Ectodermal cell (in vitro differentiated cells): ENCODE data around the gene SCGB3A1.
A peak's percentile ranks its signal among the peaks of the same experiment; 100 is the strongest.

Experiments
- H3K27ac ChIP-seq: 2 replicates; pipeline ENCODE4 v1.7.0; 2013; ENCODE audit warnings: mild to moderate bottlenecking, low read depth, low read length; ENCODE audit not compliant: insufficient read depth, poor library complexity, severe bottlenecking
- H3K27me3 ChIP-seq: 2 replicates; pipeline ENCODE4 v1.7.0; 2013; ENCODE audit warnings: mild to moderate bottlenecking, low read length; ENCODE audit not compliant: insufficient read depth, control insufficient read depth, poor library complexity, severe bottlenecking
- H3K36me3 ChIP-seq: one replicate; pipeline ENCODE4 v1.7.0; 2013; ENCODE audit warnings: low read length; ENCODE audit not compliant: control insufficient read depth, insufficient read depth
- H3K4me1 ChIP-seq: one replicate; pipeline ENCODE4 v1.7.0; 2013; ENCODE audit warnings: low read length; ENCODE audit not compliant: control insufficient read depth, insufficient read depth
- H3K4me3 ChIP-seq: 2 replicates; pipeline ENCODE4 v1.7.0; 2013; ENCODE audit warnings: low read depth, low read length, control low read depth; ENCODE audit not compliant: insufficient read depth
- H3K9me3 ChIP-seq: 2 replicates; pipeline ENCODE4 v1.7.0; 2013; ENCODE audit warnings: mild to moderate bottlenecking, low read length, moderate library complexity; ENCODE audit not compliant: control insufficient read depth
- WGBS, 2 experiments: methylation state at CpG; one replicate each; pipeline ENCODE4 v1.1.7; 2013; ENCODE audit warnings: missing lambda C conversion rate in 2 of 2; 5-methylcytosine and 5-hydroxymethylcytosine counted together

The SCGB3A1 gene

GRCh38 chr5:180625125-180625790, 34.0 kb upstream of the SCGB3A1 start:
- Histone ChIP-seq H3K36me3 (no peaks in the 10 kb centered on the region), H3K4me3 (no peak overlapping the region), H3K9me3 (no peaks in the 10 kb centered on the region), H3K27me3 (no peaks in the 10 kb centered on the region), H3K4me1 (no peaks in the 10 kb centered on the region), H3K27ac (no peak overlapping the region)
- 88 to 90% methylated on average over 10 of the region's 10 CpGs for WGBS, 2 experiments

- no peak overlapping the region for H3K4me3 ChIP-seq
- H3K36me3 ChIP-seq = no peaks in the 10 kb centered on the region
- no peaks in the 10 kb centered on the region for H3K9me3 ChIP-seq
- WGBS, 2 experiments = 92 to 93% methylated on average over 5 of the region's 5 CpGs
- peaks cover 4% of the 10 kb centered on the region for H3K27me3 ChIP-seq
- H3K4me1 ChIP-seq = no peaks in the 10 kb centered on the region
- H3K27ac ChIP-seq = no peak overlapping the region
These were observed 33.3 kb upstream of the SCGB3A1 start for GRCh38 chr5:180624587-180624986.

DNA sequence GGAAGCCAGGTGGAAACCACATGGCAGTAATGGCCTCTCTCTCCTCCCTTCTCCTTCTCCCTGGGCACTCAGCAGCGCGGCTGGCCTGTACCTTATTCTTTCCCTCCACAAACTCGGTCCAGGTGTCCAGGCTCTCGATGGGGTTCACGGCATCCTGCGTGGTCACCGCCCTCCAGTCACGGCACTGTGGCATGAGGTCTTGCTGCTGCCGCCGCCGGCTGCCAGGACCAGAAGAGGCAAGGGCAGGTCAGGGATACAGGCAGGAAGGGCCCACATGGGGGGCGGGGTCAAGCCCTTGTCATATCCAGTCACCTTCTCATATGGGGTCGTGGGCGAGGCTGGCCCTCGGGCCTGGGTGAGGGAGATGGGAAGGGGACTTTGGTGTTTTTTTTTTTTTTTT, 32.5 kb upstream of the SCGB3A1 start:
- WGBS, 2 experiments = 92 to 95% methylated on average over 15 of the region's 15 CpGs
- Histone ChIP-seq H3K4me3 (no peak overlapping the region), H3K27ac (no peak overlapping the region), H3K4me1 (no peaks in the 10 kb centered on the region), H3K27me3 (peaks cover 9% of the 10 kb centered on the region), H3K36me3 (no peaks in the 10 kb centered on the region), H3K9me3 (no peaks in the 10 kb centered on the region)

GRCh38 chr5:180623411-180623834, 32.1 kb upstream of the SCGB3A1 start:
- Histone ChIP-seq H3K9me3 (no peaks in the 10 kb centered on the region), H3K27me3 (peaks cover 13% of the 10 kb centered on the region), H3K4me1 (no peaks in the 10 kb centered on the region), H3K27ac (no peak overlapping the region), H3K36me3 (no peaks in the 10 kb centered on the region), H3K4me3 (no peak overlapping the region)
- 91 to 93% methylated on average over 10 of the region's 10 CpGs for WGBS, 2 experiments

DNA sequence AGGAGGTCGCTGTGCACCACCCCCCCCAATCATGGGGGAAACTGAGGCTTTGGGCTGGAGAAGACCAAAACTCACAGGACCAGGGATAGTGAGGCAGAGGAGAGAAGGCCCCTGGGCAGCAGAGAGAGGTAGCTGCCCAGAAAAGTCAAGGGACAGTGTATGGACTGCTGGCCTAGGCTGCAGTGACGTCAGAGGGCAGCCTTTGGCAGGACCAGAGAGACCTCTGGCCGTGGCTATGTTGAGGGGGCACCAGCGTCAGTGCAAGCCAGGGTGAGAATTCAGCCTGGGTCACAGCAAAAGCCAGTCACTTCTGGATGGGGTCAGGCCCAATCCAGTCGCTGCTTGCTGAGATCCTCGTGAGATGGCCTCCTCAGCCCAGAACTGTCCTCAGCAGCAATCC, 31.6 kb upstream of the SCGB3A1 start:
- no peak overlapping the region for H3K4me3 ChIP-seq

GRCh38 chr5:180621311-180621710, 30.0 kb upstream of the SCGB3A1 start:
- Histone ChIP-seq H3K9me3 (no peaks in the 10 kb centered on the region), H3K27me3 (peaks cover 17% of the 10 kb centered on the region), H3K4me1 (no peaks in the 10 kb centered on the region), H3K27ac (no peak overlapping the region), H3K36me3 (no peaks in the 10 kb centered on the region), H3K4me3 (no peak overlapping the region)
- WGBS, 2 experiments = 93 to 95% methylated on average over 32 of the region's 32 CpGs

More for the DNA sequence above, 31.6 kb upstream of the SCGB3A1 start:
- Histone ChIP-seq H3K4me1 (no peaks in the 10 kb centered on the region), H3K36me3 (no peaks in the 10 kb centered on the region), H3K27me3 (peaks cover 17% of the 10 kb centered on the region), H3K9me3 (no peaks in the 10 kb centered on the region), H3K27ac (no peak overlapping the region)
- 87 to 93% methylated on average over 6 of the region's 6 CpGs for WGBS, 2 experiments

DNA sequence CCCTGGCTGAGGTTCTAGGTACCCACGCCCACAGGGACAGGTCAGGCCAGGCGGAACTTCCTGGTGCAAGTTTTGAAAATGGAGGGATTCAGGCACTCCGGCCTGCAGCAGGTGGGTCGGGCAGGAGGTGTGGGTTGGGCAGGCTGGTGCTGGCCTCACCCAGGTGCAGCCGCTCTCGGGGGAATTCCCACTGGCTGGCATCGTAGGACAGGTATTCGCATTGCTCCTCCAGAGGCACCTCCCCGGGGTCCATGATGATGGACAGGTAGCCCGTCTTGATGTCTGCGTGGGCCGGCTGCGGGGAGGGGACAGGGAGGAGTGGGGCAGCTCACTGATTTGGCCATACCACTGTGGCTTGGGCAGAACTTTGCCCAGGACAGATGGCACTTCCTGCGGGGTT, 28.7 kb upstream of the SCGB3A1 start:
- Histone ChIP-seq H3K27me3 (peaks cover 17% of the 10 kb centered on the region), H3K27ac (no peak overlapping the region), H3K9me3 (no peaks in the 10 kb centered on the region), H3K4me3 (no peak overlapping the region), H3K4me1 (no peaks in the 10 kb centered on the region), H3K36me3 (no peaks in the 10 kb centered on the region)
- 92 to 95% methylated on average over 14 of the region's 14 CpGs for WGBS, 2 experiments

- Histone ChIP-seq H3K27ac (no peak overlapping the region), H3K4me3 (peak overlapping the region; percentile 58), H3K9me3 (no peaks in the 10 kb centered on the region), H3K27me3 (peaks cover 17% of the 10 kb centered on the region), H3K36me3 (no peaks in the 10 kb centered on the region), H3K4me1 (no peaks in the 10 kb centered on the region)
- WGBS, 2 experiments = 84 to 87% methylated on average over 22 of the region's 22 CpGs
These were observed 28.2 kb upstream of the SCGB3A1 start for GRCh38 chr5:180619563-180619915.

DNA sequence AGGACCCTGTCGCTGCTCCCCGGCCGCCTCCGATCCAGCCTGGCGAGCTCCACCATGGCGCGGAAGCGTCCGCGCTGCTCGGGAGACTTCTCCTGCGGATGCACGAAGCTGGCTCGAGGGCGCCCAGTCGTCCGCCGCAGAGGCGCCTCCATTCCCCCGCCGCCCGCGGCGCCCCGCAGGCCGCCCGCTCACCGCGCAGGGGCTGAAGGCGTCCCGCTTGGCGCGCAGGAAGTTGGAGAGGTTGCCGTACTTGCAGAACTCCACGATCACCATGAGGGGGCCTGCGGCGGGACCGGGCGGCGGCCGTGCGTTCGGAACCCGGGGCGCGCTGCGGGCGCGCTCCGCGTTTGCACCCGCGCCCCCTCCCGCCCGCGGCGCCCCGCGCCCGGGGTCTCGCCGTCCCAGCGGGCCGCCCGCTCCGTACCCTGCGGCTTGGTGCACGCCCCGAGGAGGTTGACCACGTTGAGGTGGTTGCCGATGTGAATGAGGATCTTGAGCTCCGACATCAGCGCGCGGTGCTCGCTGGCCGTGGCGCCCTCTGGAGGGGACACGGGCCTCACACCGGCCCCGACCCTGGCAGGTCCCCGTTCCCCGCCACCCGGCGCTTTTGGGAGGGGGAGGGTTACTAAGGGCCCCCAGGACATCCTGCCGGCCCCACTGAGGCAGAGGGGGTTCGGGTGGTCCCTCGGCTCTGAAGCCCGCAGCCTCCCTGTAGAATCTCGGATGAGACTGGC, 27.7 kb upstream of the SCGB3A1 start:
- Histone ChIP-seq H3K4me1 (no peaks in the 10 kb centered on the region), H3K4me3 (peak overlapping the region; percentile 58), H3K36me3 (no peaks in the 10 kb centered on the region), H3K27ac (no peak overlapping the region), H3K27me3 (peaks cover 17% of the 10 kb centered on the region), H3K9me3 (no peaks in the 10 kb centered on the region)
- WGBS, 2 experiments = 3% methylated on average over 90 of the region's 90 CpGs

GRCh38 chr5:180618487-180618828, 27.2 kb upstream of the SCGB3A1 start:
- no peaks in the 10 kb centered on the region for H3K4me1 ChIP-seq
- peak overlapping the region; percentile 58 for H3K4me3 ChIP-seq
- H3K27ac ChIP-seq = no peak overlapping the region
- no peaks in the 10 kb centered on the region for H3K9me3 ChIP-seq
- H3K36me3 ChIP-seq = no peaks in the 10 kb centered on the region
- WGBS, 2 experiments = 16 to 17% methylated on average over 15 of the region's 15 CpGs
- peaks cover 17% of the 10 kb centered on the region for H3K27me3 ChIP-seq
